Brain microvascular endothelial cell (primary cell): Measurements from ENCODE around the gene ABCA9.
"Not testable (repeated sequence)": the region's sequence is repeated elsewhere in the genome, so short reads cannot be mapped to it uniquely, and the experiment has no call there.

Experiments used
- DNase-seq: peaks from one replicate; pipeline ENCODE4 v3.0.0-alpha.2; 2020
- H3K27ac ChIP-seq: fragments of 250-450 bp; sonication (Bioruptor Pico); 2 replicates; pipeline ENCODE4 v1.5.1; 2020; ENCODE audit warnings: mild to moderate bottlenecking, moderate library complexity
- H3K27me3 ChIP-seq: fragments of 250-450 bp; sonication (Bioruptor Pico); replicated peaks from 2 replicates; pipeline ENCODE4 v1.5.1; 2020; ENCODE audit warnings: mild to moderate bottlenecking
- H3K36me3 ChIP-seq: fragments of 250-450 bp; sonication (Bioruptor Pico); replicated peaks from 2 replicates; pipeline ENCODE4 v1.5.1; 2020; ENCODE audit warnings: mild to moderate bottlenecking
- H3K4me3 ChIP-seq: 2 replicates; pipeline ENCODE4 v1.5.1; 2011; ENCODE audit warnings: low read depth, mild to moderate bottlenecking, control low read depth, low read length, moderate library complexity
- CTCF ChIP-seq: IDR thresholded peaks from 2 replicates; pipeline ENCODE4 v1.5.1; 2011; ENCODE audit warnings: low read depth, mild to moderate bottlenecking, moderate library complexity, low read length, control low read depth, inconsistent platforms; ENCODE audit errors: missing control alignments
- in situ Hi-C: cut with HindIII; loops from 2 replicates; pipeline ENCODE4 v1.10.0; 2017; ENCODE audit warnings: low sequenced_read_pairs, low pct_ligation_motif_present

ABCA9 gene

GRCh38 chr17:68973098-68973846, 87.5 kb downstream of the ABCA9 start:
- Histone ChIP-seq H3K27me3 (no peaks in the 10 kb centered on the region), H3K27ac (no peak overlapping the region), H3K36me3 (no peaks in the 10 kb centered on the region), H3K4me3 (no peak overlapping the region)
- in situ Hi-C loops = no loop called here
- DNase-seq = no peak
- TF ChIP-seq CTCF = no peak

DNA sequence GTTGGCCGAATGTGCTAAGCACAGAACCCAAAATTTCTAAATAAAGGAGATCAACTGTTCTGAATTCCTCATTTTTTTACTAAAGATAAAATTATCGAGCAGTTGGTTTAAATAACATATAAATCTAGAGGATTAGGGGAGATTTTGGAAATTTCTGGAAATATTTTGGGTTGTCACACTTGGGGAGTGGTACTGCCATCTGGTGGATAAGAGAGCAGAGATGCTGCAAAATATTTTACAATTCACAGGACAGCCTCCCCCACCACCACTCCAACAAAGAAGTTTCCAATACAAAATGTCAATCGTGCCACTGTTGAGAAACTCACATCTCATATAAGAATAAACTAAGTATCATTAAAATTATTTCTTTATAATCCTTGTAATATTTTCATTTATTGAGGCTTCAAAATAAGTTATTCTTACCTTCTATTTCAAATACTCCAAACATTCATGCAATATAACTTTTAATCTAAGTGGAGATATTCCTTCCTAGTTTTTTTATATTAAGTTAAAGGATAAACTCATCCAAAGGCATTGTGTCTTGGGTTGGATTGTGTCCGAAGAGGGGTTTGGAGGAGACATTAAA, 88.5 kb downstream of the ABCA9 start:
- Histone ChIP-seq H3K27ac (no peak overlapping the region), H3K27me3 (no peaks in the 10 kb centered on the region), H3K4me3 (no peak overlapping the region), H3K36me3 (no peaks in the 10 kb centered on the region)
- peak; percentile 78 for TF ChIP-seq CTCF
- peak; percentile 18 for DNase-seq
- in situ Hi-C loops = no loop called here

GRCh38 chr17:68969101-68969500, 91.6 kb downstream of the ABCA9 start:
- no peak overlapping the region for H3K27ac ChIP-seq
- in situ Hi-C loops = no loop called here
- no peaks in the 10 kb centered on the region for H3K27me3 ChIP-seq
- H3K36me3 ChIP-seq = no peaks in the 10 kb centered on the region
- no peak overlapping the region for H3K4me3 ChIP-seq
- no peak for DNase-seq
- TF ChIP-seq CTCF = no peak

DNA sequence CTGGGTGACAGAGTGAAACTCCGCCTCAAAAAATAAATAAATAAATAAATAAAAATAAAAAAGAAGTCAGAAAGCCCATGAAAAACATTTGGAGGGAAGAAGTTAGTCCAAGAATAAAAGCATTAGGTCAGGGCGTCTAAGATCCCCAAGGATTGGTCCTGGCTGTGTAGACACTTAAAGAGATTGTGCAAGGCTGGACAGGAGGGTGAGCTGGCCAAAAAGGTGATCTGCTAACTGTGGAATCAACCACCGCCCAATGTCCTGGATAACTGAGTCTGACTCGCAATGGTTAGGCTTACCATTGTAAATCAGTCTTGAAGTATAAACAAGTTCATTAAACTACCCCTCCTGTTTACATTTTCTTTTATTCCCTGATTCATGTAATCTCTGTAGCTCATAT, 96.8 kb downstream of the ABCA9 start:
- no peaks in the 10 kb centered on the region for H3K36me3 ChIP-seq
- no peak overlapping the region for H3K27ac ChIP-seq
- no peak for DNase-seq
- no peak overlapping the region for H3K4me3 ChIP-seq
- H3K27me3 ChIP-seq = no peaks in the 10 kb centered on the region
- no peak for TF ChIP-seq CTCF
- in situ Hi-C loops = no loop called here

DNA sequence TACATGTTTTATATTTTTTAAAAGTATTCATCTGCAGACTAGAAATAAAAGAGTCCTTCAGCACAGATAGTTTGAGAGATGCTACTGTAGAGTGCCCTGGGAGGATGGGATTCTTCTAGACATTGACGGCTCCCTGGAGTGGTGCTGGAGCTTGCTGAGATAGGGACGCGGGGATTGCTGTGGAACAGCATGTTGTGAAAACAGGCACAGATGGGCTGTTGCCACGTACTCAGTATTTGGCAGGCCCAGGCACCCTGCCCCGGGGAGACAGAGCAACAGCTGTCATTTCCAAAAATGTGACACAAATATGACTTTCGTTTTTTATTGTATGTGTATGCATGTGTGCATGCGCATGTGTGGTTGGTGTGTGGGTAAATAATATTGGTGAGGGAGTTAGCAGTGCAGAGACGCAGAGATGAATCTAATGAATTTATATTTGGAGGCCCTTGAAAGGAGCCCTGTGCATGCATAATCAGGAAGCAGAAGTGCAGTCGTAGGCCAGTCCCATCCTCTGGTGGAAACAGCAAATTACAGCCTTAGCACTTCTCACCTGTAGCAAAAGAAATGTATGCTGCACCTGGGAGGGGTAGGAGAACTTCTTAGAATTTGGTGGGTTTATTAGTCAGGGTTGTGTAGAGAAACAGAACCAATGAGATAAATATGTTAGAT, 99.4 kb downstream of the ABCA9 start:
- Histone ChIP-seq H3K4me3 (no peak overlapping the region), H3K27me3 (no peaks in the 10 kb centered on the region), H3K27ac (no peak overlapping the region), H3K36me3 (no peaks in the 10 kb centered on the region)
- no peak for TF ChIP-seq CTCF
- DNase-seq = no peak
- in situ Hi-C loops = no loop called here

- H3K27ac ChIP-seq, H3K27me3 ChIP-seq, DNase-seq, in situ Hi-C loops, H3K36me3 ChIP-seq, H3K4me3 ChIP-seq: not testable (repeated sequence)
Measured at GRCh38 chr17:68959117-68959516, 101.6 kb downstream of the ABCA9 start.
